HG03175 (cell line): Measurements from ENCODE around the gene ARMH3.
"Not testable (repeated sequence)": the region's sequence is repeated elsewhere in the genome, so short reads cannot be mapped to it uniquely, and the experiment has no call there.

ENCODE experiments used
- ATAC-seq: cut with Tn5 transposase; IDR thresholded peaks from one replicate; pipeline ENCODE4 v1.9.1; 2021; ENCODE audit warnings: mild to moderate bottlenecking, moderate library complexity; ENCODE audit not compliant: unreplicated experiment

The ARMH3 gene

DNA sequence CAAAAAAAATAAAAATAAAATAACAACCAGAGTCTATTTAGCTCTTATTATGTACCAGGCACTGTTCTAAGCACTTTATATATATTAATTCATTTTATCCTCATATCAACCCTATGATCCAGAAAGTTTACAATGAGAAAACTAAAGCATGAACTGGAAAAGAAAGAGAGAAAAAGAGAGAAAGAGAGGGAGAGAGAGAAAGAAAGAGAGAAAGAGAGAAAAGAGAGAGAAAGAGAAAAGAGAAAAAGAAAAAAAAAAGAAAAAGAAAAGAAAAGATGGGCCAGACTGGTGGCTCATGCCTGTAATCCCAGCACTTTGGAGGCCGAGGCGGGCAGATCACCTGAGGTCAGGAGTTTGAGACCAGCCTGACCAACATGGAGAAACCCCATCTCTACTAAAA is 9.9 kb downstream of the ARMH3 start:
- ATAC-seq = no peak

DNA sequence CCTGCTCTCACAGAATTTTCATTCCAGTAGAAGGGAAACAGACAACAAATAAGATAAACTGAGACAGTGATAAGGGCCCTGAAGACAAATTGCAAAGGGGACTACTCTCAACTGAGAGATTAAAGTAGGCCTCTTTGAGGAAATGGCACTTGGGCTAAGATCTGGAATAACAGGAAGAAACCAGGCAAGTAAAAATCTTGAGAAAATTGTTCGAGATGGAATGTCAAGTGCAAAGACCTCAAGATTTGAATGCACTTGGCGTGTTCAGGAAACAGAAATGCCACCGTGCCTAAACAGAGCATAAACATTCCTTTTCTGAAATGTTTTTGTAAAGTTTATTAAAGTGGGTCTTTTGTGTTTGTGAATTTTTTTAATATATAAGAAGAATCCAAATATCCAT is 10.7 kb downstream of the ARMH3 start:
- no peak for ATAC-seq

DNA sequence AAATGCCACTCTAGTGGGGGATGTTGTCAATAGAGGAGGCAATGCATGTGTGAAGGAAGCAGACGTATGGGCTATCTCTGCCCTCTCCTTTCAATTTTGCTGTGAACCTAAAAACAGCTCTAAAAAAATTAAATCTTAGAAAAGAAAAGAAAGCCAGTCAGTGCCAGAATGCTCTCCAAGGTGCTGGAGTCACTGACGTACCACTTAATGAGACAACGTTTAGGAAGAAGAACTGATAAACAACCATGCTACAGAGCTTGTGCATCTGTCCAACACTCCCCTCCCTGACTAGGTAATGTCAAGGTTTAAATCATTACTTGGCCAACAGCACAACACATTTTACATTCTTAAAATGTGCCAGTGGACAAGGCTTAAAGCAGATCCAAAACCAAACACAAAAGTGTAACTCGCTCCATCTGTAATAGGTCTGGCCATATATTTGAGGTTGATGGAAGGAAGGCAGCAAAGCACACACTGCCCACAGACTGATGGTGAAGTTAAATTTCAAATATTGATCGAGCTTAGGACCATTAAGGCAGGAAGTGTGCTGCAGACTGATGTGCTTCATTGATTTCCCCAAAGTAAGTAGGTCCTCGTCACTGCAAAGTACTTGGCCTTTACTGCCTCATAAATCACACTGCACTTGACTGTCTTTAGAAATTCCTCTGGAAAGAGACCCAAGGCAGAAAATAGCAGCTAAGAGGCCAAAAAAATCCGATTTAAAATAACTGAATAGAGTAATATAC is 15.5 kb downstream of the ARMH3 start:
- no peak for ATAC-seq

DNA sequence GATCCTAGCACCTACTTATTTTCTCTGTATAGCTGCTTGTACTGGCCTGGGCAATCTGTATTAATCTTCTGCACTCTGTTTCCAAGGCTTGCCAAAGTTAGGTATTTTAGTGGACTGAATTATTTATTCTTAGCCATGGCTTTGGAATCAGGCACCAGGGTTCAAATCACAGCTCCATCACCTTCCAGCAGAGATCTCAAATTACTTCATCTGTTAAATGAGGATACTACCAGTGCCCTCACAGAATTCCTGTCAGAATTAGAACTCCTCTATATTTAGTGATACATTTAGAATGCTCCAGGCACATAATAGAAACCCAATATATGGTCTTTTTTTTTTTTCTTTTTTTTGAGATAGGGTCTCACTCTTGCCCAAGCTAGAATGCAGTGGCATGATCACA is 17.6 kb downstream of the ARMH3 start:
- ATAC-seq = no peak

DNA sequence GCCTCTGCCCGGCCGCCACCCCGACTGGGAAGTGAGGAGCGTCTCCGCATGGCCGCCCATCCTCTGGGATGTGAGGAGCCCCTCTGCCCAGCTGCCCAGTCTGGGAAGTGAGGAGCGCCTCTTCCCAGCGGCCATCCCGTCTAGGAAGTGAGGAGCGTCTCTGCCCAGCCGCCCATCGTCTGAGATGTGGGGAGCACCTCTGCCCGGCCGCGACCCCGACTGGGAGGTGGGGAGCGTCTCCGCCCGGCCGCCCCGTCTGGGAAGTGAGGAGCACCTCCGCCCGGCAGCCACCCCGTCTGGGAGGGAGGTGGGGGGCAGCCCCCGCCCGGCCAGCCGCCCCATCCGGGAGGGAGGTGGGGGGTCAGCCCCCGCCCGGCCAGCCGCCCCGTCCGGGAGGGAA is 20.2 kb downstream of the ARMH3 start:
- ATAC-seq = not testable (repeated sequence)

DNA sequence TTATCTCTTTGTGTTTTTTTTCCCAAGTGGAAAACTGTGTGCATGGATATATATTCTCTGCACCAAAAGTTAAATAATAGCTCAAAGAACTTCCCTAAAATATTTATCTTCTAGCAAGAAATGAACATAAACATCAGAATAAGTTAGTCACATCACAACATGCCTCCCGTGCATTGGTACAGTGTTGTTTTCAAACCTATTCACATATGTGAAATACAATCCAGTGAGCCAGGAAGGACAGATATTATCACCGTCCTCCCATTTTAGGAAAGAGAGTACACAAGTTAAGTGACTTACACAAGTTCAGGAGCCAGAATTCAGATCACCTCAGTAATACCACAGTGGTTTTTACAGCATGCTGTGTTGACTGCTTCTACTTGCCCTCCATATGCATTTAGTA is 22.2 kb downstream of the ARMH3 start:
- ATAC-seq = no peak

DNA sequence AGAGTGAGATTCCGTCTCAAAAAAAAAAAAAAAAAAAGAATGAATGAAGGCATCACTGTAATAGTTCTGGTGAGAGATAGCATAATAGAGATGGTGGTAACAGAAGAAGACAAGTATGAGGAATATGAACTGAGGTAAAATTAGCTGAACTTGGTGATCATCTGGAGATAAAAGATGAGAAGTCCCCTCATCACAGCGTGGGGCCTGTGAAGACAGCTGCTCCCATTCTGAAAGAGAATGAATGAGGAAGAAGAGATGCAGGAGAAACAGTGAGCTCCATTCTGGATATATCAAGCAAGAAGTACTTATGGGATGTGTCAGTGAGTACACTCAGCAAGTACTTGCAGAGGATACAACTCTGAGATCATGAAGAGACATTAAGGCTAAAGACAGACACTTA is 28.7 kb downstream of the ARMH3 start:
- ATAC-seq = no peak

DNA sequence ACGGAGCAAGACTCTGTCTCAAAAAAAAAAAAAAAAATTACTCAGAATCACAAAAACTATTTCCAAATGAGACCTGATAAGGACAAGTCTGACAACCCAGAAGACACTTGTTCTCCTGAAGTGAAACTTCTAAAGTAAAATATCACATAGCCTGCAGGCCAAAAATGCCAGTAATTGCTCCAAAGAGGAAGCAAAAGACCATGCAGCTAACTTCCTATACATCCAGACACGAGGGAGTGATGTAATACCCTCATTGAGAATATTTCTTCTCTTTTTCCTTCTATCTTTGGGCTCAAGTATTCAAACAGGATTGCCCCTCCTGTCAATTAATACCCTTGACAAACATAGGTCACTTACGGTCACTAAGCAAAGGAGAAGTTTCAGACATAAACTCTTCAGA is 31.2 kb downstream of the ARMH3 start:
- no peak for ATAC-seq

DNA sequence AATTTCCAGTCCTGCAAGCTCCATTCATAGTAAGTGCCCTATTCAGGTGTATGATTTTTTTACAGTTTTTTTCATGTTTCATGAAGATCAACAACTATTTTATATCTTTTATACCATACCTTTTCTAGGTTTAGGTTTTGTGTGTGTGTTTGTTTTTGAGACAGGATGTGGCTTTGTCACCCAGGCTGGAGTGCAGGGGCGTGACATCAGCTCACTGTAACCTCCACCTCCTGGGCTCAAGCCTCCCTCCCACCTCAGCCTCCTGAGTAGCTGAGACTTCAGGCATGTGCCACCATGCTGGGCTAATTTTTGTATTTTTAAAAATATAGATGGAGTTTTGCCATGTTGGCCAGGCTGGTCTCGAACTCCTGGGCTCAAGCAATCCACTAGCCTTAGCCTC is 35.0 kb downstream of the ARMH3 start:
- no peak for ATAC-seq

DNA sequence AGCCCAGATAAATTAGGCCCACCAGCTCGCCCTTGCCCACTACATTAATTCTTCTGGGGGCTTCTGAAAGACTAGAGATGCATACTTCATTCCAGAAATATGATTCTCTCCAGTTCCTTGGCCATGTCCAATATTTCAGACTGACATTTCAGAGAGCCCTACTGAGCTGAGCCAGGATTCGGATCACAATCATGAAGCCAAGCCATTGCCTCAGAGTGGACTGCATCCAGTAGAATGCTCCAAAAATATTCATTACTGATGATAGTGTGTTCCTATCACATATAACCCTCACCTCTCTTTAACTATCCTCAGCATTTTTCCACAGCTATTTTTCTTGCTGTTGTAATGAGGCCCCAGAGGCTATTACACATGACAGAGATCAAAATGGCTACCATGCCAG is 38.7 kb downstream of the ARMH3 start:
- ATAC-seq = no peak

DNA sequence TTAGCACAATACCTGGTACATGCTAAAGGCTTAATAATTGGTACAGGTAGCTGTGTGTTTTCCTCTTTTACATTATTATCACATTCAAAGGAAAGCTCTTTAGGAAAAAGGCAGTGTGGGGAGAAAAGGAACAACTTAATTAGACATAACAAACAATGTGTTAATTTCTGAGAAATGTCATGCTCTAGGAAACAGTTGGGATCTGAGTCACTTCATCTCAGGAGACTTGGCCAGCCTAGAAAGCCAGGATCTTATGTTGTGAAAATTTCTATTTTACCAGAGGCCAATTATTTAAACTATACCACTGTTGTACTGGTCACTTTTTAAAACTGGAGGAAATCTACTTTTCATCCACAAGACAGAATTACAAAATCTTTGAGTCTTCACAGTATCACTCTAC is 39.6 kb downstream of the ARMH3 start:
- no peak for ATAC-seq

DNA sequence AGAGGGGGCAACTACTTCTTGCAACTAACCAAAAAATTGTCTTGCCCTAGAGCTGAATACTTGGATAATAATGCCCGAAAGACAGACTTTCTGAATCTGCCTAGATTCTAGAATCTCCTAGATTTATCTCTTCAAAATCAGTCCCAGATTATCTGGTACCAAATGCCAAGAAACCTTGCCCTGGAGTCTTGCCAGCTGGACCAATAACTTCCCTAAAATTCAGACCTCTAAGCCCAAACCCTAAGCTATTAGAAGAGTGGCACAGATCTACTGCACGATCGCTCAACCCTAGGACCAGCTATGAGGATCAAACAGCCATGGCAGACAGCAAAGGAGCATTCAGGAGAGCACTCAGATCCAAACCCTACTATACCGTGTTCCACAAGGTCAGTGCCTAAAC is 45.0 kb downstream of the ARMH3 start:
- no peak for ATAC-seq

DNA sequence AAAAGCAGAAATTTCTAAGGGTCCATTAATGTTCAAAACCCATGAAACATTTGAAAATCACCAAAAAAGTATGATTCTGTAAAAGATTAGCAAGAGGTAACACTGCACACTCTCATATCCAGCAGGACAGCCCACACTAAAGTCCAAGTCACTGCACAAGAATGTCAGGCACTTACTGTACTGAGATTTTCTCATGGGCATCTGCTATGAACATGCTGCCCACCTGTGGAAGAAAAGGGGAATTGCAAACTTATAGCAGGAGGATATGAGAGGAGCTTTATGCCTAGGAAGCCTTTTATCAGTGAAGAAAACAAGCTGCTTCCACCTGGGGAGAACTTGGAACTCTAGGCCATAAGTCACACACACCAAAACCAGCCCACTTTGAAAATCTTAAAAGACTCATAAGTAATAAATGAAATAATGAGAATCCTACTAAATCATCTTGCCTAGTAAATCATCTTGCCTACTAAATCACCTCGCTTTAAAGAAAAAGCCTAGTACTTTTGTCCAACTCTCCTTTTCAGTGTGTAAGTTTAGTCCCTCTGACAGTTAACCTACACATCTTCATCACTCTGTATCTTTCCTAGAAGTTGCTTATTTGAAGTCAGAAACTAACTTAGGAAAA is 46.1 kb downstream of the ARMH3 start:
- ATAC-seq = peak; percentile 46

DNA sequence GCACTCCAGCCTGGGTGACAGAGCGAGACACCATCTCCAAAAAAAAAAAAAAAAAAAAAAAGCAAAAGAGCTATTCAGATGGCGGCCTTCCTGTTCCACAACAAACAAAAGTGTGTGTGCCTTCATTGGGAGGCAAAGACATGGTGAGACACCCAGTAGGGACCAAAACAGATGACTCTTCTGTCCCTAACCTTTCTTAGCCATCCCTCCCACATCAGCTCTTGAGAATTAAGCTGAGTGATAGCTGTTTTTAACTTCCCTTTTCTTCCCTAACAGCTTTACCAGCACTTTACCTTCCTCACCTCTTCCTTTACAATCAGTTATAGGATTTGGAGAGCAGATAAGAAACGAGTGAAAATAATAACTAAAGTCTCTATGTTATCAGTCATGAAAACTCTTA is 48.2 kb downstream of the ARMH3 start:
- no peak for ATAC-seq

DNA sequence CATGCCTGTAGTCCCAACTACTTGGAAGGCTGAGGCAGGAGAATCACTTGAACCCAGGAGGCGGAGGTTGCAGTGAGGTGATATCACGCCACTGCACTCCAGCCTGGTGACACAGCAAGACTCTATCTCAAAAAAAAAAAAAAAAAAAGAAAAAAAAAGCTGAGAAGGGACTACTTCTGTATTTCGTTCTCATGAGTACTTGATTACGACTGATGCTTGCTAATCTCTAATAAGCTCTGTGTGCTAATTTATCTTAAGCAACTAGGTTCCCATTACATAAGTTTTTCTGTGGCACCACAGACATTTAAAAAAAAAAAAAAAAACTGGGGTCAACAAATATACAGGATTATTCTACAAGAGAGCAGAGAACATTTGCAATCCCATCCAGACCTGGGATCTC is 48.9 kb downstream of the ARMH3 start:
- ATAC-seq = not testable (repeated sequence)

DNA sequence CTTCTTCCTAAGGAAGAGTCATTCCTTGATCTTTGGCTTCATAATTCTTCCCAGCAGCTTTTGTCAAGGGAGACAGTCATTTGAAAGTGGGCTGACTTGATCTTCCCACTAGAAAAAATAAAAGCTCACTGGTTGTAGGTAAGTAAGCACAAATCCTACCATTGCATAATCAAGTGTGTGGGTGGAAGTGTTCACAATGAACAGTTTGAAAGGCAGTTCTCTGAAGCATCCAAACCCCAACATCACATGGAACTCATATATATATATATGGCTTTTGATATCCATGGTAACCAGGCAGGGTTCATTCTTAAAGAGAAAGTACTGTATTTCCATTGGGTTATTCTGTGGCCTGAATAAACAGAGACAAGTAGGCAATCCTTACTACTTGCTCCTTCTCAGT is 51.6 kb downstream of the ARMH3 start:
- ATAC-seq = no peak

DNA sequence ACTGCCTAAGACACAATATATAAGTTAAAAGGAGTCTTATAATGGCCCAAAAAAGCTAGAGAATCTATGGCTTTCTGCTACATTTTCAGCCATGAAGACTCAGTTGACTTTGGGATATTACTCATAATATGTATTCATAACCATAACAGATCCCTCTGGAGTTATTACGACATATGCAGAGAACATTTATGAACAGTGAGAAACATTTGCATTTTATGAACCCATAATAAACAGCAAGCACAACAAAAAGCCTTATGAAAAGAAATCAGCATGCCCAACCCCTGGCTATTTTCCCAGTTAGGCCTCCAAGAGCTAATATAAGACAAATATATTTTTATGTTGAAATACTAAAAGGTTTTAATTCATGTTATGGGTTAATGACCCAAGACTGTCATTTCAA is 52.4 kb downstream of the ARMH3 start:
- ATAC-seq = no peak

DNA sequence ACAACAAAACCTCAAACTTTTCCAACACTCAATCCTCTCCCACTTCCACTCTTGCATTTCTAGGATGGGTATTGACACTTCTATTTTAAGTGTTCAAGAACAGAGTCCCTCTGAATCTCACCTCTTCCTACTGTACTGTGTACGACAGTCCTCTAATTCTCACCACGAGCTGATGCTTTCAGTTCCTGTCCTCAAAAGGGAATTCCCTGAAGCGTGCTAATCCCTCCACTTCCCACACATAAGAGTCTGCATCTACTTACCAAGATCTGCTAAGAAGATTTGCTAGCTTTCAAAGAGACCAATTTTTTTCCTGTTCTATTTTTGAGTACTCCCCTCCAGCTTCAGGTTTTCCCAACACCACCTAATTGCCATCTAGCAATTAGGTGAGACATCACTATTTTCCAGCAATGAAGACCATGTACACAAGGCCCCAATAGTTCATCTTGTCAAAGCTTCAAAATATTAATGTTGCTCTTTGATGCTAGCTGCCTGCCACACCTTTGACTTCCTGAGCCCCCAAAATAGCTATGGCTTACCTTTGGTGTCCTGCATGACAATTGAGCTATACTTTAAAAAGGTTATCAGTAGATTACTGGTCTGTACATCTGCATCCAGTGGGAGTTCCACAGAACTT is 54.4 kb downstream of the ARMH3 start:
- peak; percentile 65 for ATAC-seq

DNA sequence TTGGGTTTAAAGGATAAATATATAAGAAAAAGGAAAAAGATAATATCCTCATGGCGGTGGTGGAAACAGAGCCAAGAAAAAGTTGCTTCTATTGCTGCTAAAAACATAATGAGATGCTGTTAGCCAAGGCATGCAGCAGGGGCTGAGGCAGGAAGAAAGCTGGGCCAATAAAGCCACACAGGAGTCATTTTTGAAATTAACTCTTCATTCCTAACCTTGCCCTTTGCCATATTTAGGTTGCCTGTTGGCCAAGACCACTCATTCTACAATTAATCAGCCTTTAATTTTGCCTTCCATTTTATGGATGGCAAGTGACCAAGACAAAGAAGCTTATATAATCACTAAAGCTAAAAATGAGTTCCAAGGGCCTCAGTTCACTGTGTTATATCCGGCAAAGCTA is 58.2 kb downstream of the ARMH3 start:
- ATAC-seq = no peak

DNA sequence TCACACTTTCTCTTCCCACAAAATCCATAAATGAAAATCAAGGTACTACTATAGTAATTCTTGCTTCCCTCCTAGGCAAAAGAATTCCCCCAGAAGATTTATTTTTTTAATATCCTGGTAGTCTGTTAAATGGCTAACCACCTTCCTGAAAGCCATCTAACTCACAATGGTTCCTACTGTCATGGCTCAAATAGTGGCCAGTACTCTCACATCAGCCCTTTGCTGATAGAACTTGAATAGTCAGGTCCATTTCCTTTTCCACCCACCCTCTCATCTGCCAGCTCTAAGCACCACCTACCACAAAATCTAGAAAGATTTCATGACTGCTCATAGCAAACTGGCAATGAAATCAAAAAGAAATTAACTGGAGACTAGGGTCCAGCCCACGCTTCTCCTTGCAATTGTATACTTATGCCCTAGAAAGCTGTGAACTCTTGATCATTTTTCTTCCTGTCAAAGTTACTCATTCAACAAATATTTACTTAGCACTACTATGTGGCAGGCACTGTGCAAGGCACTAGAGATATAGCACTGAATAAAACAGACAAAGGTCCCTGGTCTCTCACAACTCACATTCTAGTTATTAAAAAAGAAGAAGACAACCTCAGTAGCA is 60.4 kb downstream of the ARMH3 start:
- no peak for ATAC-seq

DNA sequence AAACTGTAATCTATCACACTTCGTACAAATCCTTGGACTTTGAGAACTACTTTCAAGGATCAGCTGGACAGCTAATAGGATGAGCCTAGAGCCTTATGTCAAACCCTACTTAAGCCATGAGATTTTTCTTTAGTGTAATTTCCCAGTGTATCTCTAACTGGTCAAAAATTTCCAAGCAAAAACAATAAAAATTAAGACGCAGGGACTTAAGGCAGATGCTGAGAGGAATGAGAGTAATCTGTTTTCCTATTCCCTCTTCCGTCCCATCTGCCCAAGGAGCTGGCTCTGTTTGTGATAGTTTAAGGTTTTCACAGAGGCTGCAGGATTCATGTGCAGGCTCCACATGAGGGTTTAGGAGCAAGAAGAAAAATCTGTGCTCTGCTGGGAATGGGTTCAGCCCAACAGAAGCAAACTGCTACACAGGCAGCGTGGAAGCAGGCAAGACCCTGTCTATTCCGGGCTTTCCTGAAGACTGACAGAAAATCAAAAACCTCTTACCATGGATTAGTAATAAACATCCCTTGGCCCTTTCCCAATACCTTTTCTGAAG is 62.2 kb downstream of the ARMH3 start:
- no peak for ATAC-seq

DNA sequence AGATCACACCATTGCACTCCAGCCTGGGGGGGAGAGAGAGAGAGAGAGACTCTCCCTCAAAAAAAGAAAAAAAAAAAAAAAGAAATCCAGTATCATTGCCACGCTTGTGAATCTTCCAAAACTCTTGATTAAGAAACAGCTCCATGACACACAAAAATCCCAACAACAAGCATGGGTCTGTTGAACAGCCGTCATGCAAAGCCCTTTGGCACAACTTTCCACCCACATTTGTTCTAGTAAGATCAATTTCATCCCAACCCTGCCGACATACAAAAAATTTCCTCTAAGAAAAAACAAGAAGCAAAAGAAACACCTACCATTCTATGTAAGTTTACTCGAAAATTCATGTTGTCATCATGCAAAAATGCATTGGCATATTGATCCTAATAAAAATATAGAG is 62.8 kb downstream of the ARMH3 start:
- ATAC-seq = no peak
